ENCODE measurements around the gene PGRMC2. TPM values are rescaled to one million over a fixed set of nuclear protein-coding genes. Genes with fewer than 3 reads are reported as not detected.
A peak's percentile ranks its signal among the peaks of the same experiment; 100 is the strongest.

The PGRMC2 gene
- total RNA-seq, 1 donor from 2014 or later, result 7.9 TPM

GRCh38 chr4:128329638-128330037, 42.0 kb upstream of the PGRMC2 start:
- Histone ChIP-seq H3K36me3 (ENCODE audit: control insufficient read depth, insufficient read depth, low read length) (no peaks in the 10 kb centered on the region), H3K4me3 (ENCODE audit: low read depth, low read length) (no peak overlapping the region), H3K27me3 (ENCODE audit: control insufficient read depth, insufficient read depth, low read length) (no peaks in the 10 kb centered on the region)
- FAIRE-seq (no peak), DNase-seq (ENCODE audit: low read depth) (no peak)
- TF ChIP-seq, protein P1, sequence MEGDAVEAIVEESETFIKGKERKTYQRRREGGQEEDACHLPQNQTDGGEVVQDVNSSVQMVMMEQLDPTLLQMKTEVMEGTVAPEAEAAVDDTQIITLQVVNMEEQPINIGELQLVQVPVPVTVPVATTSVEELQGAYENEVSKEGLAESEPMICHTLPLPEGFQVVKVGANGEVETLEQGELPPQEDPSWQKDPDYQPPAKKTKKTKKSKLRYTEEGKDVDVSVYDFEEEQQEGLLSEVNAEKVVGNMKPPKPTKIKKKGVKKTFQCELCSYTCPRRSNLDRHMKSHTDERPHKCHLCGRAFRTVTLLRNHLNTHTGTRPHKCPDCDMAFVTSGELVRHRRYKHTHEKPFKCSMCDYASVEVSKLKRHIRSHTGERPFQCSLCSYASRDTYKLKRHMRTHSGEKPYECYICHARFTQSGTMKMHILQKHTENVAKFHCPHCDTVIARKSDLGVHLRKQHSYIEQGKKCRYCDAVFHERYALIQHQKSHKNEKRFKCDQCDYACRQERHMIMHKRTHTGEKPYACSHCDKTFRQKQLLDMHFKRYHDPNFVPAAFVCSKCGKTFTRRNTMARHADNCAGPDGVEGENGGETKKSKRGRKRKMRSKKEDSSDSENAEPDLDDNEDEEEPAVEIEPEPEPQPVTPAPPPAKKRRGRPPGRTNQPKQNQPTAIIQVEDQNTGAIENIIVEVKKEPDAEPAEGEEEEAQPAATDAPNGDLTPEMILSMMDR (IDR thresholded peaks at IDR 0.05; ENCODE audit: insufficient read depth, low read length, severe bottlenecking), result no peak

GRCh38 chr4:128328106-128328505, 40.5 kb upstream of the PGRMC2 start:
- FAIRE-seq (no peak), DNase-seq (ENCODE audit: low read depth) (no peak)
- TF ChIP-seq, protein P1 (IDR thresholded peaks at IDR 0.05; ENCODE audit: insufficient read depth, low read length, severe bottlenecking), result no peak
- H3K4me3 ChIP-seq (ENCODE audit: low read depth, low read length), result no peak overlapping the region
- no peaks in the 10 kb centered on the region for H3K36me3 ChIP-seq (ENCODE audit: control insufficient read depth, insufficient read depth, low read length)
- H3K27me3 ChIP-seq (ENCODE audit: control insufficient read depth, insufficient read depth, low read length), result no peaks in the 10 kb centered on the region

DNA sequence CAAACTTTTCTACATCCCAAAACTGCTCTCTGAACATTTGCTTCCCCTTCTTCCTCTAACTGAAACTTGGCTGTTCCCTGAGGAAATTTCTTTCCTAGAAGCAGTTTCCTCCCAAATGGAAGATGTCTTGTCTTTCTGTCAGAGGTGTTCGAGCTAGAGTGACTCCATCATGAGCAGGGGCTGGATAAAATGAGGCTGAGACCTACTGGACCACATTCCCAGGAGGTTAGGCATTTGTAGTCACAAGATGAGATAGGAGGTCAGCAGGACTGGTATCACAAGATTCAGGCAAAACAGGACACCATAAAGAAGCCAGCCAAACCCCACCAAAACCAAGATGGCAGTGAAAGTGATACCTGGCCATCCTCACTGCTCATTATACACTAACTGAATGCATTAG, 35.8 kb upstream of the PGRMC2 start:
- TF ChIP-seq, protein P1 (IDR thresholded peaks at IDR 0.05; ENCODE audit: insufficient read depth, low read length, severe bottlenecking), result no peak
- no peak for FAIRE-seq
- H3K36me3 ChIP-seq (ENCODE audit: control insufficient read depth, insufficient read depth, low read length), result no peaks in the 10 kb centered on the region
- H3K27me3 ChIP-seq (ENCODE audit: control insufficient read depth, insufficient read depth, low read length), result no peaks in the 10 kb centered on the region
- DNase-seq (ENCODE audit: low read depth), result peak; percentile 33
- no peak overlapping the region for H3K4me3 ChIP-seq (ENCODE audit: low read depth, low read length)

DNA sequence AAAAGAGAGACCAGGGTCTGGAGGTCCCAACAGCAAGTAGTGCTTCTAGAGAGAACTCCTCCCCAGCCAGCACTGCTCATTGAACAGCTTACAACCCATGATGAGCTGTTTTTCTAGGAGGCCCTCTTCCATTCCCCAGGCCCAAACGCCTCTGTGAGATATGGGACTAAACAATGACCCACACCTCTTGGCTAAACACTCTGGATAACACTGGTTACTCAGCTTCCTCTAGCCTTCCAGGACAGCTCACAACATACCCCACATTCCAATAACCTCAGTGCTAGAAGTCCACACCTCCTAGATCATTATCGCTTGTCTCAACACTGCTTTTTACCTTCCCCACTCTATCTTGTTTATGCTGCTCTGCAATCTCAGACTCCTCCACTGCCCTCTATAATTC, 35.4 kb upstream of the PGRMC2 start:
- H3K36me3 ChIP-seq (ENCODE audit: control insufficient read depth, insufficient read depth, low read length), result no peaks in the 10 kb centered on the region
- no peaks in the 10 kb centered on the region for H3K27me3 ChIP-seq (ENCODE audit: control insufficient read depth, insufficient read depth, low read length)
- no peak overlapping the region for H3K4me3 ChIP-seq (ENCODE audit: low read depth, low read length)
- FAIRE-seq, result no peak
- DNase-seq (ENCODE audit: low read depth), result peak; percentile 90
- TF ChIP-seq, protein P1 (IDR thresholded peaks at IDR 0.05; ENCODE audit: insufficient read depth, low read length, severe bottlenecking), result no peak

- DNase-seq (ENCODE audit: low read depth) (peak; percentile 79), FAIRE-seq (no peak)
- no peak overlapping the region for H3K4me3 ChIP-seq (ENCODE audit: low read depth, low read length)
- H3K36me3 ChIP-seq (ENCODE audit: control insufficient read depth, insufficient read depth, low read length), result no peaks in the 10 kb centered on the region
- H3K27me3 ChIP-seq (ENCODE audit: control insufficient read depth, insufficient read depth, low read length), result no peaks in the 10 kb centered on the region
- TF ChIP-seq, protein P1 (IDR thresholded peaks at IDR 0.05; ENCODE audit: insufficient read depth, low read length, severe bottlenecking), result no peak
These were observed 34.7 kb upstream of the PGRMC2 start for GRCh38 chr4:128322311-128322710.

DNA sequence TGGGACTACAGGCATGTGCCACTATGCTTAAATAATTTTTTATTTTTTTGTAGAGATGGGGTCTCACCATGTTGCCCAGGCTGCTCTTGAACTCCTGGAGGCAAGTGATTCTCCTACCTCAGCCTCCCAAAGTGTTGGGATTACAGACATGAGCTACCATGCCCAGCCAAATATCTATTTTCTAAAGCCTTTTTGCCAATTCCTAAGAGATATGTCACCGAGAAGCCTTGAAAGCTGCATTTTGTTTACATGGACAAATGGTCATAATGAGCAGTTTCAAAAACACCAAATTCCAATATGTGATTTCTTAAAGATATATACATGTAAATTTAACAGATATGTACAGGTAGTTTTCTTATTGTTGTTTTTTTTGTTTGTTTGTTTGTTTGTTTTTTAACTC, 33.0 kb upstream of the PGRMC2 start:
- no peak overlapping the region for H3K4me3 ChIP-seq (ENCODE audit: low read depth, low read length)
- H3K27me3 ChIP-seq (ENCODE audit: control insufficient read depth, insufficient read depth, low read length), result no peaks in the 10 kb centered on the region
- no peak for FAIRE-seq
- TF ChIP-seq, protein P1 (IDR thresholded peaks at IDR 0.05; ENCODE audit: insufficient read depth, low read length, severe bottlenecking), result no peak
- DNase-seq (ENCODE audit: low read depth), result no peak
- H3K36me3 ChIP-seq (ENCODE audit: control insufficient read depth, insufficient read depth, low read length), result no peaks in the 10 kb centered on the region
